PC-3 (cell line): ENCODE results near the gene TINAGL1. TPM values are rescaled to one million over a fixed set of nuclear protein-coding genes. Genes with fewer than 3 reads are reported as not detected.
A peak's percentile ranks its signal among the peaks of the same experiment; 100 is the strongest.

ENCODE experiments used
- ATAC-seq: fragments of 200-7000 bp; cut with Tn5 transposase; 2 replicates; pipeline ENCODE4 v1.9.1; 2020; ENCODE audit warnings: mild to moderate bottlenecking, moderate library complexity
- BruUV-seq: library from RNA; stranded (reverse); fragments of 400-500 nt; replicated peaks from 2 replicates; lab custom pipeline; 2021; lab: Mats Ljungman, UMichigan
- CTCF ChIA-PET: fragments of 300-600 bp; sonication (Branson Sonifier 250); formaldehyde crosslinking; loops from one replicate; lab custom pipeline; 2022; ENCODE audit warnings: antibody characterized with exemption; lab: Charles Lee
- POLR2A ChIA-PET: fragments of 300-600 bp; sonication (Branson Sonifier 250); formaldehyde crosslinking; loops from one replicate; lab custom pipeline; 2022; ENCODE audit warnings: antibody characterized with exemption; ENCODE audit not compliant: unreplicated experiment; lab: Charles Lee
- DNase-seq: peaks from one replicate; pipeline ENCODE4 v3.0.0-alpha.2; 2015
- H2AFZ ChIP-seq: fragments of 300-600 bp; sonication (generic); 2 replicates; pipeline ENCODE4 v1.6.0; 2016; ENCODE audit warnings: antibody characterized with exemption, low read length
- H3F3A ChIP-seq: fragments of 300-600 bp; sonication (generic); one replicate; pipeline ENCODE4 v1.6.0; 2017; ENCODE audit warnings: antibody characterized with exemption, low read length, control low read depth, mild to moderate bottlenecking; ENCODE audit not compliant: unreplicated experiment
- H3K27ac ChIP-seq: fragments of 300-600 bp; sonication (generic); 2 replicates; pipeline ENCODE4 v1.5.1; 2016; ENCODE audit warnings: mild to moderate bottlenecking, low read length
- H3K27me3 ChIP-seq: fragments of 300-600 bp; sonication (generic); 2 replicates; pipeline ENCODE4 v1.6.1; 2016; ENCODE audit warnings: low read length, mixed read lengths
- H3K36me3 ChIP-seq: fragments of 300-600 bp; sonication (generic); 2 replicates; pipeline ENCODE4 v1.6.1; 2016; ENCODE audit warnings: low read depth, mixed run types, low read length, mixed read lengths
- H3K4me1 ChIP-seq: fragments of 300-600 bp; sonication (generic); 2 replicates; pipeline ENCODE4 v1.5.1; 2016; ENCODE audit warnings: low read length; ENCODE audit not compliant: insufficient read depth
- H3K4me2 ChIP-seq: fragments of 300-600 bp; sonication (generic); 2 replicates; pipeline ENCODE4 v1.6.0; 2016; ENCODE audit warnings: low read length
- H3K4me3 ChIP-seq: fragments of 300-600 bp; sonication (generic); 2 replicates; pipeline ENCODE4 v1.5.1; 2016; ENCODE audit warnings: mild to moderate bottlenecking, low read length, mixed read lengths
- H3K79me2 ChIP-seq: fragments of 300-600 bp; sonication (generic); 2 replicates; pipeline ENCODE4 v1.6.1; 2017; ENCODE audit warnings: low read length, mixed read lengths
- H3K9ac ChIP-seq: fragments of 300-600 bp; sonication (generic); 2 replicates; pipeline ENCODE4 v1.6.0; 2016; ENCODE audit warnings: mild to moderate bottlenecking, low read length
- H3K9me2 ChIP-seq: fragments of 300-600 bp; sonication (generic); replicated peaks from 2 replicates; pipeline ENCODE4 v1.6.1; 2016; ENCODE audit warnings: mixed run types, low read length, mixed read lengths
- H3K9me3 ChIP-seq: fragments of 300-600 bp; sonication (generic); 2 replicates; pipeline ENCODE4 v1.6.1; 2016; ENCODE audit warnings: low read length, mixed read lengths
- H4K20me1 ChIP-seq: fragments of 300-600 bp; sonication (generic); 2 replicates; pipeline ENCODE4 v1.6.1; 2016; ENCODE audit warnings: low read length, mixed read lengths
- EZH2 ChIP-seq: fragments of 300-600 bp; sonication (generic); IDR thresholded peaks from one replicate; pipeline ENCODE4 v1.6.1; 2017; ENCODE audit warnings: antibody characterized with exemption, mild to moderate bottlenecking, low read length; ENCODE audit not compliant: unreplicated experiment
- EZH2phosphoT487 ChIP-seq: fragments of 300-600 bp; sonication (generic); IDR thresholded peaks from 2 replicates; pipeline ENCODE4 v1.6.1; 2018; ENCODE audit warnings: mild to moderate bottlenecking, antibody characterized with exemption, low read length, borderline replicate concordance
- intact Hi-C: fragments of 100-400 bp; cut with micrococcal nuclease; formaldehyde crosslinking; loops from 2 replicates; pipeline ENCODE4 v1.9.0; 2023
- total RNA-seq: library from RNA; depleted of rRNA; stranded (reverse); fragments of >200 nt; gene quantifications from 2 replicates; pipeline ENCODE4 v1.2.3, GENCODE V29; 2014
- TF ChIP-seq, protein P1 (sequence below): fragments of 300-600 bp; sonication (generic); conservative IDR thresholded peaks from 2 replicates; pipeline ENCODE4 v1.5.1; 2017; ENCODE audit warnings: antibody characterized with exemption, low read depth, mild to moderate bottlenecking, low read length

TINAGL1 gene
- total RNA-seq, 1 experiment from 2014 or later: 176 TPM

DNA sequence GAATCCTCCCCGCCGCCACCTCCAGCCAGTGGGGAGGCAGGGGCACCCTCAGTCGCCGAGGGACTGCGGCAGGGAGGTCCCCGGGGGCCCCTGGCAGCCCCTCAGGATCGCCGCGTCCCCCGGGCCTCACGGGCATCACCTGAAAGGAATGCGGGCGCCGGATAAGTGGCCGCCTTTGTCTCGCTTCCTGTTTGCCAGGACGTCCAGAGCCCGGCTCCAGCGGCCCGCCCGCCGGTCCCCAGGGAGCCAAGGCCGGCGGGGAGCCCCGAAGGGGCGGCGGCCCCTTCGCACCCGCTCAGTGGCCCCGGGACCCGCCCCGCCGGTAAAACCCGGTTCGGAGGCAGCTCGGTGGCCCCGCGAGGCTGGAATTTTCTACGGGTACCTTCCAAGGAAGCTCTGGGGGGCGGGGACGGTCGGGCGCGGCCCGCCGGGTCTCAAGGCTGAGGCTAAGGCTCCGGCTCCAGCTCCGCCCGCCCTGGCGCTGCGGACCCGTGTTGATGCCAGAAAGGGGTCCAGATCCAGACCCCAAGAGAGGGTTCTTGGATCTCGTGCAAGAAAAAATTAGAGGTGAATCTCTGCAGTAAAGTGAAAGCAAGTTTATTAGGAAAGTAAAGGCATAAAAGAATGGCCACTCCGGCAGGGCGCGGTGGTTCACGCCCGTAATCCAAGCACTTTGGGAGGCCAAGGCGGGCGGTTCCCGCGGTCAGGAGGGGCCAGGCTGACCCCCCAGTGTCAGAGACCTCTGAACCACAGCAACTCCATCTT is 12.6 kb downstream of the TINAGL1 start:
- no TSS peak for BruUV-seq
- no peaks in the 10 kb centered on the region for H3K79me2 ChIP-seq
- peaks cover 19% of the 10 kb centered on the region; the same call in 1 of the 2 replicates for H3K36me3 ChIP-seq
- DNase-seq: peak; percentile 54
- peak overlapping the region; percentile 62 for H3K4me3 ChIP-seq
- peak overlapping the region; percentile 81 for H2AFZ ChIP-seq
- H3K9me2 ChIP-seq: no peaks in the 10 kb centered on the region
- peaks cover 42% of the 10 kb centered on the region for H3K4me1 ChIP-seq
- ChIA-PET CTCF (no interaction called here), POLR2A (no interaction called here)
- H3K27me3 ChIP-seq: no peaks in the 10 kb centered on the region
- TF ChIP-seq EZH2: no peak
- TF ChIP-seq EZH2phosphoT487: no peak
- TF ChIP-seq, protein P1, sequence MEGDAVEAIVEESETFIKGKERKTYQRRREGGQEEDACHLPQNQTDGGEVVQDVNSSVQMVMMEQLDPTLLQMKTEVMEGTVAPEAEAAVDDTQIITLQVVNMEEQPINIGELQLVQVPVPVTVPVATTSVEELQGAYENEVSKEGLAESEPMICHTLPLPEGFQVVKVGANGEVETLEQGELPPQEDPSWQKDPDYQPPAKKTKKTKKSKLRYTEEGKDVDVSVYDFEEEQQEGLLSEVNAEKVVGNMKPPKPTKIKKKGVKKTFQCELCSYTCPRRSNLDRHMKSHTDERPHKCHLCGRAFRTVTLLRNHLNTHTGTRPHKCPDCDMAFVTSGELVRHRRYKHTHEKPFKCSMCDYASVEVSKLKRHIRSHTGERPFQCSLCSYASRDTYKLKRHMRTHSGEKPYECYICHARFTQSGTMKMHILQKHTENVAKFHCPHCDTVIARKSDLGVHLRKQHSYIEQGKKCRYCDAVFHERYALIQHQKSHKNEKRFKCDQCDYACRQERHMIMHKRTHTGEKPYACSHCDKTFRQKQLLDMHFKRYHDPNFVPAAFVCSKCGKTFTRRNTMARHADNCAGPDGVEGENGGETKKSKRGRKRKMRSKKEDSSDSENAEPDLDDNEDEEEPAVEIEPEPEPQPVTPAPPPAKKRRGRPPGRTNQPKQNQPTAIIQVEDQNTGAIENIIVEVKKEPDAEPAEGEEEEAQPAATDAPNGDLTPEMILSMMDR: no peak
- H4K20me1 ChIP-seq: no peaks in the 10 kb centered on the region
- peak; percentile 57 for ATAC-seq
- H3K9ac ChIP-seq: peak overlapping the region; percentile 64
- intact Hi-C loops: no loop called here
- H3K4me2 ChIP-seq: peak overlapping the region; percentile 86
- no peaks in the 10 kb centered on the region for H3F3A ChIP-seq
- H3K27ac ChIP-seq: peak overlapping the region; percentile 65
- no peaks in the 10 kb centered on the region for H3K9me3 ChIP-seq

GRCh38 chr1:31591425-31592093 is 15.2 kb downstream of the TINAGL1 start:
- intact Hi-C loops: no loop called here
- Histone ChIP-seq H4K20me1 (no peaks in the 10 kb centered on the region), H3K9me3 (no peaks in the 10 kb centered on the region), H3K4me2 (peak overlapping the region; percentile 32; the same call in 1 of the 2 replicates), H3K4me3 (no peak overlapping the region), H3K79me2 (no peaks in the 10 kb centered on the region), H2AFZ (peak overlapping the region; percentile 50; the same call in 1 of the 2 replicates), H3K9ac (no peak overlapping the region), H3K27me3 (no peaks in the 10 kb centered on the region), H3F3A (no peaks in the 10 kb centered on the region), H3K36me3 (no peaks in the 10 kb centered on the region), H3K4me1 (peaks cover 36% of the 10 kb centered on the region), H3K9me2 (no peaks in the 10 kb centered on the region), H3K27ac (peak overlapping the region; percentile 16; the same call in 1 of the 2 replicates)
- DNase-seq (peak; percentile 80), ATAC-seq (peak; percentile 12; the same call in 1 of the 2 replicates)
- BruUV-seq: no TSS peak
- CTCF ChIA-PET: interaction anchor here (0.6 kb wide), 1 partner anchor 328 kb away, joined by 12 read pairs; no protein-coding TSS in a partner anchor
- POLR2A ChIA-PET: no interaction called here
- TF ChIP-seq, protein P1: no peak
- TF ChIP-seq EZH2phosphoT487: no peak
- no peak for TF ChIP-seq EZH2
